GM18507 (cell line): ENCODE data around the gene FOSL1.

Experiments used
- DNase-seq: peaks from one replicate; pipeline ENCODE4 v3.0.0; 2011; ENCODE audit warnings: low read depth; ENCODE audit not compliant: insufficient read length; ENCODE audit errors: extremely low spot score
- FAIRE-seq: peaks from 2 replicates; lab custom pipeline; 2011; peaks lifted over from hg19 to GRCh38; lab: Jason Lieb, UNC

The FOSL1 gene

GRCh38 chr11:65843811-65844210 lies 56.4 kb downstream of the FOSL1 start:
- FAIRE-seq: no peak
- DNase-seq: no peak

- no peak for DNase-seq
Observed at GRCh38 chr11:65842144-65842543, 58.0 kb downstream of the FOSL1 start.

More at GRCh38 chr11:65842144-65842543, 58.0 kb downstream of the FOSL1 start:
- FAIRE-seq: no peak
